H1 (cell line): ENCODE results near the gene GNAT2. TPM values are rescaled to one million over a fixed set of nuclear protein-coding genes. Genes with fewer than 3 reads are reported as not detected.

Source experiments
- CTCF ChIA-PET: fragments of 300-600 bp; sonication (Branson Sonifier 250); formaldehyde crosslinking; loops from one replicate; lab custom pipeline; 2021; ENCODE audit not compliant: partially characterized antibody; lab: Charles Lee
- POLR2A ChIA-PET: fragments of 300-600 bp; sonication (Branson Sonifier 250); formaldehyde crosslinking; loops from one replicate; lab custom pipeline; 2021; ENCODE audit warnings: inconsistent platforms; ENCODE audit not compliant: partially characterized antibody; lab: Charles Lee
- DNase-seq, 2 experiments: peaks; one replicate each; pipeline versions ENCODE4 v3.0.0 to v3.0.0-alpha.2; 2010 to 2022; ENCODE audit warnings: low spot score in 2 of 2, low read depth in 1 of 2, mixed read lengths in 1 of 2
- FAIRE-seq: peaks from 2 replicates; lab custom pipeline; 2011; peaks lifted over from hg19 to GRCh38; lab: Jason Lieb, UNC
- H2AFZ ChIP-seq: 2 replicates; pipeline ENCODE4 v1.8.1; 2012; ENCODE audit warnings: low read length, inconsistent platforms
- H2AK5ac ChIP-seq: 2 replicates; pipeline ENCODE4 v1.6.1; 2013; ENCODE audit warnings: low read depth, low read length
- H2BK120ac ChIP-seq: replicated peaks from 2 replicates; pipeline ENCODE3; 2013; ENCODE audit warnings: low read depth, low read length, inconsistent platforms
- H2BK12ac ChIP-seq: 2 replicates; pipeline ENCODE4 v1.6.1; 2013; ENCODE audit warnings: low read depth, low read length
- H2BK15ac ChIP-seq: 2 replicates; pipeline ENCODE4 v1.6.1; 2013; ENCODE audit warnings: low read length
- H2BK20ac ChIP-seq: 2 replicates; pipeline ENCODE4 v1.6.1; 2013; ENCODE audit warnings: low read length
- H2BK5ac ChIP-seq: 2 replicates; pipeline ENCODE4 v1.6.1; 2013; ENCODE audit warnings: low read depth, low read length
- H3K14ac ChIP-seq: 2 replicates; pipeline ENCODE4 v1.6.1; 2013; ENCODE audit warnings: inconsistent platforms; ENCODE audit not compliant: insufficient read length
- H3K18ac ChIP-seq: 2 replicates; pipeline ENCODE4 v1.6.1; 2013; ENCODE audit warnings: low read length; ENCODE audit errors: extremely low read depth
- H3K23ac ChIP-seq: 2 replicates; pipeline ENCODE4 v1.6.1; 2013; ENCODE audit warnings: inconsistent platforms; ENCODE audit not compliant: insufficient read length
- H3K23me2 ChIP-seq: 2 replicates; pipeline ENCODE4 v1.6.1; 2013; ENCODE audit warnings: low read depth, low read length
- H3K27ac ChIP-seq: 2 replicates; pipeline ENCODE4 v1.6.1; 2011; ENCODE audit warnings: low read depth, low read length, inconsistent platforms
- H3K27me3 ChIP-seq, 4 experiments: replicated peaks in 1 of 4; 1 replicate in 1 of 4; 2 replicates in 3 of 4; pipeline versions ENCODE4 v1.6.1 to v1.8.1; 2011 to 2013; ENCODE audit warnings: low read length in 3 of 4, mild to moderate bottlenecking in 3 of 4, inconsistent platforms in 2 of 4, mixed read lengths in 2 of 4, moderate library complexity in 1 of 4; ENCODE audit not compliant: control insufficient read depth in 3 of 4, insufficient read depth in 3 of 4; ENCODE audit errors: extremely low read depth in 1 of 4
- H3K36me3 ChIP-seq, 4 experiments: 2 replicates each; pipeline versions ENCODE4 v1.6.1 to v1.8.1; 2011 to 2013; ENCODE audit warnings: mild to moderate bottlenecking in 4 of 4, low read length in 3 of 4, moderate library complexity in 2 of 4, control low read depth in 1 of 4, inconsistent platforms in 1 of 4; ENCODE audit not compliant: insufficient read depth in 4 of 4, control insufficient read depth in 2 of 4
- H3K4ac ChIP-seq: replicated peaks from 2 replicates; pipeline ENCODE3; 2013; ENCODE audit warnings: low read length, low read depth, mixed read lengths, inconsistent platforms; ENCODE audit not compliant: insufficient read length
- H3K4me1 ChIP-seq, 4 experiments: replicated peaks in 1 of 4; 1 replicate in 1 of 4; 2 replicates in 3 of 4; pipeline versions ENCODE4 v1.6.1 to v1.8.1; 2011 to 2013; ENCODE audit warnings: low read length in 3 of 4, inconsistent platforms in 2 of 4, mixed read lengths in 1 of 4; ENCODE audit not compliant: insufficient read depth in 4 of 4, control insufficient read depth in 3 of 4
- H3K4me2 ChIP-seq, 2 experiments: 2 replicates each; pipeline versions ENCODE4 v1.6.1 to v1.8.1; 2011 to 2013; ENCODE audit warnings: low read depth in 2 of 2, low read length in 2 of 2, control low read depth in 1 of 2, inconsistent platforms in 1 of 2, mild to moderate bottlenecking in 1 of 2; ENCODE audit not compliant: insufficient read depth in 1 of 2
- H3K4me3 ChIP-seq, 4 experiments: fragments of 200-600, 300-600 bp in 1 of 4; sonication (generic), shearing (Covaris generic), sonication (Bioruptor Twin) in 1 of 4; 2 replicates each; pipeline versions ENCODE4 v1.5.1 to v1.8.1; 2011 to 2016; ENCODE audit warnings: low read length in 4 of 4, low read depth in 3 of 4, control low read depth in 2 of 4, inconsistent platforms in 2 of 4, mild to moderate bottlenecking in 2 of 4, mixed read lengths in 1 of 4, moderate library complexity in 1 of 4; ENCODE audit not compliant: insufficient read depth in 2 of 4; ENCODE audit errors: extremely low read depth in 1 of 4
- H3K56ac ChIP-seq: replicated peaks from 2 replicates; pipeline ENCODE3; 2013; ENCODE audit warnings: low read depth, mild to moderate bottlenecking, mixed read lengths, low read length, inconsistent platforms; ENCODE audit not compliant: insufficient read length
- H3K79me1 ChIP-seq: 2 replicates; pipeline ENCODE4 v1.6.1; 2013; ENCODE audit warnings: low read depth, low read length, control low read depth
- H3K79me2 ChIP-seq, 2 experiments: 2 replicates each; pipeline versions ENCODE4 v1.6.1 to v1.8.1; 2012 to 2013; ENCODE audit warnings: low read length in 2 of 2, mild to moderate bottlenecking in 2 of 2, inconsistent platforms in 1 of 2; ENCODE audit not compliant: insufficient read depth in 2 of 2, control insufficient read depth in 1 of 2
- H3K9ac ChIP-seq, 4 experiments: replicated peaks in 1 of 4; 1 replicate in 1 of 4; 2 replicates in 3 of 4; pipeline versions ENCODE4 v1.6.1 to v1.8.1; 2011 to 2013; ENCODE audit warnings: low read depth in 3 of 4, low read length in 3 of 4, control low read depth in 2 of 4, mild to moderate bottlenecking in 2 of 4, moderate library complexity in 2 of 4, inconsistent platforms in 1 of 4; ENCODE audit errors: extremely low read depth in 1 of 4
- H3K9me3 ChIP-seq, 2 experiments: 2 replicates each; pipeline versions ENCODE4 v1.6.1 to v1.8.1; 2012 to 2013; ENCODE audit warnings: mild to moderate bottlenecking in 2 of 2, moderate library complexity in 2 of 2, control low read depth in 1 of 2, inconsistent platforms in 1 of 2, low read depth in 1 of 2, low read length in 1 of 2, mixed read lengths in 1 of 2; ENCODE audit not compliant: insufficient read depth in 2 of 2
- H4K20me1 ChIP-seq, 2 experiments: replicated peaks in 1 of 2; 2 replicates each; pipeline versions ENCODE3 to v1.8.1; 2011 to 2013; ENCODE audit warnings: inconsistent platforms in 2 of 2, low read length in 2 of 2, mild to moderate bottlenecking in 1 of 2; ENCODE audit not compliant: insufficient read depth in 2 of 2, control insufficient read depth in 1 of 2
- H4K5ac ChIP-seq: 2 replicates; pipeline ENCODE4 v1.6.1; 2013; ENCODE audit warnings: low read length, low read depth, mixed read lengths, inconsistent platforms; ENCODE audit not compliant: insufficient read length
- H4K8ac ChIP-seq: 2 replicates; pipeline ENCODE4 v1.8.0; 2013; ENCODE audit warnings: mild to moderate bottlenecking, moderate library complexity, low read length, inconsistent platforms; ENCODE audit not compliant: insufficient read depth; ENCODE audit errors: extremely low read depth
- H4K91ac ChIP-seq: replicated peaks from 2 replicates; pipeline ENCODE3; 2013; ENCODE audit warnings: low read length, mixed read lengths, inconsistent platforms; ENCODE audit not compliant: insufficient read length
- BRCA1 ChIP-seq: IDR thresholded peaks from 2 replicates; pipeline ENCODE4 v1.6.1; 2012; ENCODE audit warnings: low read depth, low read length, improper control_type of control experiment
- TAF1 ChIP-seq: IDR thresholded peaks from 2 replicates; pipeline ENCODE4 v1.6.1; 2011; ENCODE audit warnings: mild to moderate bottlenecking, low read depth, low read length
- ZNF274 ChIP-seq: IDR thresholded peaks from 2 replicates; pipeline ENCODE4 v1.7.0; 2012; ENCODE audit warnings: low read length, borderline replicate concordance; ENCODE audit errors: extremely low read depth
- WGBS, 2 experiments: shearing (Covaris generic) in 1 of 2; methylation state at CpG; one replicate each; pipeline versions ENCODE4 v1.1.6 to v1.1.7; 2013 to 2015; ENCODE audit warnings: low lambda C conversion rate in 2 of 2, mixed read lengths in 2 of 2, inconsistent platforms in 1 of 2, low coverage in 1 of 2, missing lambda C conversion rate in 1 of 2; ENCODE audit not compliant: insufficient replicate concordance in 2 of 2, insufficient coverage in 1 of 2, insufficient read length in 1 of 2; ENCODE audit errors: extremely low coverage in 1 of 2, missing lambda C conversion rate in 1 of 2; 5-methylcytosine and 5-hydroxymethylcytosine counted together
- polyA plus RNA-seq, 7 experiments: library from polyadenylated mRNA; depleted of rRNA in 3 of 7; stranded (reverse) in 5 of 7; unstranded in 2 of 7; fragments of >200 nt in 5 of 7; fragments of 200-250 nt in 2 of 7; gene quantifications; 1 replicate in 5 of 7; 2 replicates in 1 of 7; 4 replicates in 1 of 7; pipeline versions ENCODE4 v1.2.1 to v1.2.3, GENCODE V29; 2011 to 2013; ENCODE audit warnings: missing spikeins in 2 of 7, mixed read lengths in 2 of 7
- total RNA-seq: library from RNA; stranded (reverse); fragmentation: NEBNext Ultra II Directional; extraction: Animal tissue kit (Norgen Biotek cat#: 25700); gene quantifications from 2 replicates; pipeline ENCODE4 v1.2.1, GENCODE V29; 2021

GNAT2 gene
- total and polyA plus RNA-seq, 2 of the 8 experiments (the other 6 are each of a cell fraction or from before 2014, with no cell fraction given), result 0.05 TPM; not detected in 1

DNA sequence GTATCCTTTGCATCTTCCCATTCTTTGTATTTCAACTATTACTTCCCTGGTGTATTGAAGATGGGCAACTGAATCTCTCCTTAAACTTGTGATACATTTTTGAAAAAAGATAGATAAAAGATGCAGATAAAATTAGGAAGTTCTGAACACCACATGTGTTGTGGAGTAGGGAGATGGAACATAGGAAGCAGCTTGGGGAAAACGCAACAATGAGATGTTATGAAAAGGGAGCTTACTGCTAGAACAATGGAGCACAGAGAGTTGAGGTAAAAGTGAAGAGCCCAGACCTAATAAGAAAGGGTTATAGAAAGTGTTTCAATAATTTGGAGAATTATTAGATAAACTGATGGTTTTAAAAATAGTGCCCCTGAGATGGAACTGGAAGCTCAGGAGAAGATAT lies 50.1 kb downstream of the GNAT2 start:
- H2AK5ac ChIP-seq, result no peak overlapping the region
- POLR2A ChIA-PET, result interaction anchor here (1.2 kb wide), 1 partner anchor 10 kb away, joined by 3 read pairs; no protein-coding TSS in a partner anchor
- CTCF ChIA-PET, result interaction anchor here (0.5 to 1.9 kb wide), 12 partner anchors 10 to 430 kb away, joined by 3 to 9 read pairs (median 3); partner anchors contain the start of genes AMPD2, GNAI3 and GNAT2
- TF ChIP-seq BRCA1, result no peak
- TF ChIP-seq TAF1, result no peak
- no peak for TF ChIP-seq ZNF274

More for the DNA sequence above, 50.1 kb downstream of the GNAT2 start:
- no peak overlapping the region for H4K8ac ChIP-seq
- FAIRE-seq, result no peak
- H3K79me1 ChIP-seq, result no peaks in the 10 kb centered on the region; the same call in 1 of the 2 replicates
- no peak overlapping the region for H3K56ac ChIP-seq
- no peak overlapping the region for H3K23ac ChIP-seq
- H3K4me2 ChIP-seq, result no peak overlapping the region
- no peak overlapping the region for H2BK12ac ChIP-seq
- peaks cover 0 to 3% (median 0%) of the 10 kb centered on the region in 4 experiments; a peak in 1 of 8 replicates for H3K36me3 ChIP-seq
- H2BK20ac ChIP-seq, result no peak overlapping the region
- no peak overlapping the region for H3K9ac ChIP-seq
- H3K18ac ChIP-seq, result no peak overlapping the region
- no peaks in the 10 kb centered on the region; the same call in 1 of the 2 replicates for H3K23me2 ChIP-seq
- no peak overlapping the region for H2BK5ac ChIP-seq
- no peaks in the 10 kb centered on the region for H3K9me3 ChIP-seq
- H2AFZ ChIP-seq, result no peak overlapping the region
- no peak overlapping the region for H2BK15ac ChIP-seq
- 92% methylated on average over 1 of the region's 1 CpG; no CpG with 5 or more reads in 1 of the 2 experiments for WGBS, 2 experiments
- H3K27me3 ChIP-seq, result no peaks in the 10 kb centered on the region
- peaks cover 10 to 87% of the 10 kb centered on the region in 2 experiments; a peak in 3 of 4 replicates for H3K79me2 ChIP-seq
- H4K20me1 ChIP-seq, result peaks cover 2 to 4% of the 10 kb centered on the region in 2 experiments
- no peak overlapping the region for H2BK120ac ChIP-seq
- DNase-seq, result no peak
- no peak overlapping the region for H3K4ac ChIP-seq
- no peak overlapping the region for H4K91ac ChIP-seq
- H3K27ac ChIP-seq, result no peak overlapping the region
- H3K14ac ChIP-seq, result no peak overlapping the region
- no peak overlapping the region for H4K5ac ChIP-seq
- peaks cover 2 to 18% (median 8%) of the 10 kb centered on the region in 4 experiments; a peak in 6 of 7 replicates for H3K4me1 ChIP-seq
- H3K4me3 ChIP-seq, result no peak overlapping the region
